Measurements from ENCODE around the gene RERE. TPM values are rescaled to one million over a fixed set of nuclear protein-coding genes. Genes with fewer than 3 reads are reported as not detected.

Gene RERE
- total and polyA plus RNA-seq, 11 donors, result 53.5 to 236 (median 121) TPM

DNA sequence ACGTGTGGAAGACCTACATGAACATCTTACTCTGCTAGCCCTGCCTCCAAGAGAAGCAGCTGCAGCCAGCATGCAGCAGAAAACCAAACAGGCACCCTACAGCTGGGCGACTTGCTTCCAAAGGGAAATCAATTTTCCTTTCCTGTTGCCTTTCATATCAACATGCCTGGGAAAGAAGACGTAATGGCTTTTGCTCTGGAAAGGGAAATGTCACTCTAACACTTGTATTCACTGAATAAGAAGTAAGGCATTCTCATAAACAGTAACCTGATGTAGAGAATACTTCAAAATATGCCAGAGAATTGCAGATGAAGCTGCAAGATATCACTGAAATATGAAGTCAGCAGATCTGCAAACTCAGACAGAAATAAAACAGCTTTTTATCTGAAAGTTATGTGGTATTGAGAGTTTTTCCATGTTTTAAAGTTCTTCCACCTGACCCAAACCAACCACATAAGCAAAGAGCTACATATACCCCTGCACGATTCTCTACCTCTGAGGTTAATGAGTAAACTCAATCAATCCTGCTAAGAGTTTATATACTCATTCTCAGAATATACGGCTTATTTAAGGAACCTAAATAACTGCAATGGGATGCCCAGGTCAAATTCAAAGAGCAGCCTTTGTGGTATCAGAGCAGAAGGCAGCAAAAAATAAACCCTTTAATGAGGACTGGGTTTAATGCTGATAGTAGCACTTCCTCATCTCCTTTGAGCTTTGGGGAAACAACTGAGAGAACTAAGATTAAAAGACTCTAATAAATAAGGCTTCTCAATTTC lies 150.9 kb downstream of the RERE start:
- H3K36me3 ChIP-seq, result no peaks in the 10 kb centered on the region
- no peaks in the 10 kb centered on the region for H3K27me3 ChIP-seq
- WGBS, 4 donors, result 32 to 47% (median 39%) methylated on average over 5 of the region's 5 CpGs
- TF ChIP-seq POLR2A (IDR thresholded peaks at IDR 0.05), result no peak
- TF ChIP-seq, protein P1, sequence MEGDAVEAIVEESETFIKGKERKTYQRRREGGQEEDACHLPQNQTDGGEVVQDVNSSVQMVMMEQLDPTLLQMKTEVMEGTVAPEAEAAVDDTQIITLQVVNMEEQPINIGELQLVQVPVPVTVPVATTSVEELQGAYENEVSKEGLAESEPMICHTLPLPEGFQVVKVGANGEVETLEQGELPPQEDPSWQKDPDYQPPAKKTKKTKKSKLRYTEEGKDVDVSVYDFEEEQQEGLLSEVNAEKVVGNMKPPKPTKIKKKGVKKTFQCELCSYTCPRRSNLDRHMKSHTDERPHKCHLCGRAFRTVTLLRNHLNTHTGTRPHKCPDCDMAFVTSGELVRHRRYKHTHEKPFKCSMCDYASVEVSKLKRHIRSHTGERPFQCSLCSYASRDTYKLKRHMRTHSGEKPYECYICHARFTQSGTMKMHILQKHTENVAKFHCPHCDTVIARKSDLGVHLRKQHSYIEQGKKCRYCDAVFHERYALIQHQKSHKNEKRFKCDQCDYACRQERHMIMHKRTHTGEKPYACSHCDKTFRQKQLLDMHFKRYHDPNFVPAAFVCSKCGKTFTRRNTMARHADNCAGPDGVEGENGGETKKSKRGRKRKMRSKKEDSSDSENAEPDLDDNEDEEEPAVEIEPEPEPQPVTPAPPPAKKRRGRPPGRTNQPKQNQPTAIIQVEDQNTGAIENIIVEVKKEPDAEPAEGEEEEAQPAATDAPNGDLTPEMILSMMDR (IDR thresholded peaks at IDR 0.05), result no peak
- peaks cover 12 to 95% (median 85%) of the 10 kb centered on the region in 12 donors for H3K4me1 ChIP-seq
- H3K27ac ChIP-seq, result peak overlapping the region in 6 of 12 donors; percentile 9 to 50 (median 28)
- DNase-seq (no peak), ATAC-seq (peak in 1 of 4 donors; percentile 22)
- H3K4me3 ChIP-seq, result no peak overlapping the region
- intact Hi-C loops (cut with DNase I), result loop anchor here in 1 of 10 donors (5.0 kb wide), 1 partner anchor 34 kb away; no protein-coding TSS in a partner anchor
- no peaks in the 10 kb centered on the region for H3K9me3 ChIP-seq

DNA sequence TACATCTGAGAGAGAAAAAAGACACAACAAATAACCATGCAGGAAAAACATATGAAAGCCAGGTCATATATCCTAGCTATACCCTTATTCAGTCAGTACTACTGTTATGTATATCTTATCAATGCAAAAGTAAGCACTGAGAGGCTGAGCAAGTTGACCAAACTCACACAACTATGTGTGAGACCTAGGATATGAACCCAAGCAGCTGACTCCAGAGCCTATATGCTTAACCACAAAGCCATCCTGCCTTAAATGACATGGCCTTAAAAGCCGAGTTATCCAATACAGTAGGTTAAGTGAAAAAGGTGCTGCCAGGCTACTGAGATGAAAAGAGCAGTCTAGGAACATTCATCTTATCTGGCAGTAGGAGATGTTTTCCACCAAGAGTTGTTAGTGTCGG lies 151.6 kb downstream of the RERE start:
- Histone ChIP-seq H3K9me3 (no peaks in the 10 kb centered on the region), H3K4me3 (no peak overlapping the region), H3K4me1 (peaks cover 17 to 95% (median 87%) of the 10 kb centered on the region in 12 donors), H3K27ac (peak overlapping the region in 6 of 12 donors; percentile 9 to 50 (median 28)), H3K36me3 (no peaks in the 10 kb centered on the region), H3K27me3 (no peaks in the 10 kb centered on the region)
- ATAC-seq (no peak), DNase-seq (no peak)
- no peak for TF ChIP-seq POLR2A (IDR thresholded peaks at IDR 0.05)
- TF ChIP-seq, protein P1 (IDR thresholded peaks at IDR 0.05), result no peak
- intact Hi-C loops (cut with DNase I), result loop anchor here in 1 of 10 donors (5.0 kb wide), 1 partner anchor 34 kb away; no protein-coding TSS in a partner anchor
- 47 to 59% (median 52%) methylated on average over 2 of the region's 2 CpGs for WGBS, 4 donors

DNA sequence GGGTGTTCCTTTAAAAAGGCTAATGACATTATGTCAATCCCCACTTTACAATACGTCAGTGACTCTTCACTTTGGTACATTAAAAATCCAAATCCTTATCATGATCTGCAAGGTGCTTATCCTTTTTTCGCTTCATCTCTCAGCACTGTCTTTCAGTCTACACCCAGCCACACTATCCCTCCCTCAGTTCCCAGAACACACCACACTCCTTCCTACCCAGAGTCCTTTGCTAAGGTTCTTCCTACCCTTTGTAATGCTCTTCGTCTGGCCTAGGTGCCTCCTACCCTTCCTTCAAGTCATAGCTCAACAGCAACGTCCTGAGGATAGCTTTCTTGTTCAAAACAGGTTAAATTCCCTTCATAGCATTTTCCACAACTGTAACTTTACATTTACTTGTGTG lies 152.6 kb downstream of the RERE start:
- WGBS, 4 donors, result 75 to 85% (median 80%) methylated on average over 4 of the region's 4 CpGs
- intact Hi-C loops (cut with DNase I), result loop anchor here in 1 of 10 donors (5.0 kb wide), 1 partner anchor 33 kb away; no protein-coding TSS in a partner anchor
- H3K4me1 ChIP-seq, result peaks cover 21 to 95% (median 88%) of the 10 kb centered on the region in 12 donors

DNA sequence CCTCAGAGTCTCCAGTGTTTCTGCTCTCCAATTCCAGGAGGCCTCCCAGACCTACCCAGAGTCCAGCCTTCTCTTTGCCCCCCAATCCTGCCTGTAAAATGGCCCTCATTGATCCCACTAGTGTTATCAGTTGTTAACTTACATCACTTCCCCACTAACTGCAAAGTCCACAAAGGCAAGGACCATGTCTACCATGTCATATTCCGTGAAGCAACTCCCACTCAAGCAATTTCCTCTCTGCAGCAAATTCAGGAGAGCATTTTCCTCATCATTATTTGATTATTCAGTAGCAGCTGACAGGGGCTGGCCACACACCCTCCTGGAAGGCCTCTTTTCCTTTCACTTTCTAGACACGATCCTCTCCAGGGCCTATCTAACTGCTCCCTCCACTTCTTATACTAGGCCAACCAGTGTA lies 153.5 kb downstream of the RERE start:
- peaks cover 21 to 96% (median 90%) of the 10 kb centered on the region in 12 donors for H3K4me1 ChIP-seq
- 26 to 49% (median 36%) methylated on average over 2 of the region's 2 CpGs for WGBS, 4 donors
- peak in 1 of 5 donors; percentile 39 for DNase-seq
- TF ChIP-seq, protein P1 (IDR thresholded peaks at IDR 0.05), result no peak
- peak overlapping the region in 10 of 12 donors; percentile 3 to 75 (median 41) for H3K27ac ChIP-seq
- H3K36me3 ChIP-seq, result no peaks in the 10 kb centered on the region
- intact Hi-C loops (cut with DNase I), result no loop called here
- no peaks in the 10 kb centered on the region for H3K27me3 ChIP-seq
- H3K4me3 ChIP-seq, result peak overlapping the region in 2 of 12 donors; percentile 3 to 5
- H3K9me3 ChIP-seq, result no peaks in the 10 kb centered on the region
- peak; percentile 28 to 74 (median 38) for ATAC-seq

More for the DNA sequence above, 152.6 kb downstream of the RERE start:
- Histone ChIP-seq H3K27ac (peak overlapping the region in 2 of 12 donors; percentile 50 to 75), H3K9me3 (no peaks in the 10 kb centered on the region), H3K36me3 (no peaks in the 10 kb centered on the region), H3K27me3 (no peaks in the 10 kb centered on the region), H3K4me3 (no peak overlapping the region)
- TF ChIP-seq POLR2A (IDR thresholded peaks at IDR 0.05), result no peak
- TF ChIP-seq, protein P1 (IDR thresholded peaks at IDR 0.05), result no peak
- no peak for DNase-seq
- ATAC-seq, result no peak

Data from heart left ventricle (tissue), 16 donors.